Endothelial cell of umbilical vein (primary cell): Measurements from ENCODE around the gene REEP3. TPM values are rescaled to one million over a fixed set of nuclear protein-coding genes. Genes with fewer than 3 reads are reported as not detected.

Source experiments
- BruUV-seq: library from RNA; stranded (reverse); fragments of 400-500 nt; replicated peaks from 2 replicates; lab custom pipeline; 2021; lab: Mats Ljungman, UMichigan
- CTCF ChIA-PET: fragments of 300-600, 350-600 bp; sonication (Branson Sonifier 250); formaldehyde crosslinking; loops from one replicate; lab custom pipeline; 2021; ENCODE audit warnings: antibody characterized with exemption, inconsistent platforms; lab: Charles Lee
- POLR2A ChIA-PET: fragments of 300-600, 350-600 bp; sonication (Branson Sonifier 250); formaldehyde crosslinking; loops from one replicate; lab custom pipeline; 2021; ENCODE audit warnings: antibody characterized with exemption, inconsistent platforms; lab: Charles Lee
- DNase-seq: peaks from one replicate; pipeline ENCODE4 v3.0.0-alpha.2; 2011; ENCODE audit warnings: low read depth, low spot score
- FAIRE-seq: peaks from 2 replicates; lab custom pipeline; 2011; peaks lifted over from hg19 to GRCh38; lab: Jason Lieb, UNC
- H2AFZ ChIP-seq: 2 replicates; pipeline ENCODE4 v1.6.0; 2012; ENCODE audit warnings: low read depth, low read length, control low read depth, inconsistent platforms
- H3K27ac ChIP-seq: 2 replicates; pipeline ENCODE4 v1.5.1; 2011; ENCODE audit warnings: low read depth, mild to moderate bottlenecking, control low read depth, low read length, moderate library complexity; ENCODE audit not compliant: insufficient read depth
- H3K27me3 ChIP-seq, 2 experiments: 2 replicates each; pipeline versions ENCODE4 v1.6.0 to v1.6.1; 2011; ENCODE audit warnings: low read length in 2 of 2, mixed read lengths in 1 of 2; ENCODE audit not compliant: control insufficient read depth in 2 of 2, insufficient read depth in 2 of 2
- H3K36me3 ChIP-seq, 2 experiments: 2 replicates in 1 of 2; 3 replicates in 1 of 2; pipeline ENCODE4 v1.5.1; 2011; ENCODE audit warnings: low read length in 2 of 2, mild to moderate bottlenecking in 1 of 2, moderate library complexity in 1 of 2; ENCODE audit not compliant: control insufficient read depth in 2 of 2, insufficient read depth in 2 of 2; ENCODE audit errors: extremely low read depth in 1 of 2
- H3K4me1 ChIP-seq: 3 replicates; pipeline ENCODE4 v1.5.1; 2011; ENCODE audit warnings: mild to moderate bottlenecking, low read length; ENCODE audit not compliant: control insufficient read depth, insufficient read depth; ENCODE audit errors: extremely low read depth
- H3K4me2 ChIP-seq: 2 replicates; pipeline ENCODE4 v1.6.1; 2011; ENCODE audit warnings: low read length, control low read depth, mixed read lengths; ENCODE audit not compliant: insufficient read depth
- H3K4me3 ChIP-seq, 3 experiments: fragments of 200-600 bp in 1 of 3; sonication (generic), shearing (Covaris generic) in 1 of 3; replicated peaks in 1 of 3; 2 replicates each; pipeline ENCODE4 v1.5.1; 2011 to 2016; ENCODE audit warnings: control low read depth in 3 of 3, low read length in 3 of 3, mild to moderate bottlenecking in 2 of 3, inconsistent platforms in 1 of 3, low read depth in 1 of 3, moderate library complexity in 1 of 3; ENCODE audit not compliant: insufficient read depth in 1 of 3
- H3K79me2 ChIP-seq: 2 replicates; pipeline ENCODE4 v1.6.0; 2012; ENCODE audit warnings: low read length, inconsistent platforms; ENCODE audit not compliant: control insufficient read depth, insufficient read depth
- H3K9ac ChIP-seq: replicated peaks from 2 replicates; pipeline ENCODE3; 2011; ENCODE audit warnings: low read length, control low read depth; ENCODE audit not compliant: insufficient read depth; ENCODE audit errors: extremely low read depth
- H3K9me1 ChIP-seq: replicated peaks from 3 replicates; pipeline ENCODE4 v1.6.0; 2011; ENCODE audit warnings: mild to moderate bottlenecking, low read length; ENCODE audit not compliant: control insufficient read depth, insufficient read depth; ENCODE audit errors: extremely low read depth
- H3K9me3 ChIP-seq: replicated peaks from 2 replicates; pipeline ENCODE4 v1.5.1; 2012; ENCODE audit warnings: low read length, inconsistent platforms; ENCODE audit not compliant: control insufficient read depth, insufficient read depth
- H4K20me1 ChIP-seq: replicated peaks from 2 replicates; pipeline ENCODE3; 2011; ENCODE audit warnings: mild to moderate bottlenecking, low read length; ENCODE audit not compliant: control insufficient read depth, insufficient read depth; ENCODE audit errors: extremely low read depth
- CTCF ChIP-seq, 2 donors: IDR thresholded peaks; 1 replicate in 1 of 2; 2 replicates in 1 of 2; pipeline ENCODE4 v1.5.1; 2011; ENCODE audit warnings: low read length in 2 of 2, mild to moderate bottlenecking in 2 of 2, moderate library complexity in 2 of 2, control low read depth in 1 of 2, inconsistent platforms in 1 of 2, low read depth in 1 of 2; ENCODE audit not compliant: insufficient read depth in 1 of 2; ENCODE audit errors: extremely low read depth in 1 of 2
- EZH2 ChIP-seq: IDR thresholded peaks from 2 replicates; pipeline ENCODE4 v1.6.1; 2012; ENCODE audit warnings: borderline replicate concordance, low read depth, mild to moderate bottlenecking, moderate library complexity, low read length, inconsistent platforms; ENCODE audit not compliant: severe bottlenecking
- FOS ChIP-seq: IDR thresholded peaks from 2 replicates; pipeline ENCODE4 v1.6.1; 2011; ENCODE audit warnings: mild to moderate bottlenecking, low read length, moderate library complexity, borderline replicate concordance; ENCODE audit not compliant: insufficient read depth
- GATA2 ChIP-seq: IDR thresholded peaks from 2 replicates; pipeline ENCODE4 v1.7.0; 2011; ENCODE audit warnings: low read depth, mild to moderate bottlenecking, moderate library complexity, mixed read lengths, low read length; ENCODE audit not compliant: insufficient read length, insufficient read depth
- JUN ChIP-seq: IDR thresholded peaks from 2 replicates; pipeline ENCODE4 v1.6.1; 2011; ENCODE audit warnings: borderline replicate concordance, low read depth; ENCODE audit not compliant: insufficient read length, insufficient read depth
- MAX ChIP-seq: IDR thresholded peaks from 2 replicates; pipeline ENCODE4 v1.6.1; 2011; ENCODE audit not compliant: insufficient read depth, insufficient read length
- MYC ChIP-seq: IDR thresholded peaks from one replicate; pipeline ENCODE4 v1.6.1; 2011; ENCODE audit warnings: mild to moderate bottlenecking, low read depth, low read length
- POLR2A ChIP-seq: IDR thresholded peaks from 2 replicates; pipeline ENCODE4 v1.6.1; 2012; ENCODE audit warnings: low read depth, mild to moderate bottlenecking, control low read depth, low read length
- POLR2AphosphoS5 ChIP-seq: IDR thresholded peaks from 2 replicates; pipeline ENCODE4 v1.6.1; 2012; ENCODE audit warnings: low read depth, mild to moderate bottlenecking, control low read depth, low read length, moderate library complexity; ENCODE audit not compliant: insufficient read depth
- dilution Hi-C: fragments of 300-500 bp; cut with MboI; formaldehyde crosslinking; loops from one replicate; pipeline ENCODE4 v1.15.0; 2019; ENCODE audit warnings: low sequenced_read_pairs; ENCODE audit not compliant: extremely low pct_ligation_motif_present
- intact Hi-C: fragments of 100-400 bp; cut with micrococcal nuclease; formaldehyde crosslinking; loops from one replicate; pipeline ENCODE4 v1.10.0; 2022
- polyA plus RNA-seq, 4 experiments: library from polyadenylated mRNA; depleted of rRNA in 3 of 4; stranded (reverse) in 3 of 4; unstranded in 1 of 4; fragments of >200 nt; gene quantifications; 2 replicates each; pipeline versions ENCODE4 v1.2.1 to v1.2.3, GENCODE V29; 2011 to 2012; ENCODE audit warnings: missing spikeins in 1 of 4
- total RNA-seq: library from RNA; stranded (reverse); gene quantifications from 2 replicates; pipeline ENCODE4 v1.2.3, GENCODE V29; 2021

The REEP3 gene
- total and polyA plus RNA-seq, 2 donors (not counting 3 experiments of a cell fraction or from before 2014, with no cell fraction given) = 12.3 to 48.3 TPM

GRCh38 chr10:63525021-63525420 lies 3.8 kb downstream of the REEP3 start:
- Histone ChIP-seq H3K36me3 (peaks cover 4% of the 10 kb centered on the region in 2 experiments), H3K4me1 (peaks cover 7% of the 10 kb centered on the region), H3K27ac (no peak overlapping the region), H3K27me3 (no peaks in the 10 kb centered on the region), H3K9me3 (no peaks in the 10 kb centered on the region), H2AFZ (no peak overlapping the region), H3K4me2 (no peak overlapping the region), H3K4me3 (no peak overlapping the region), H4K20me1 (no peaks in the 10 kb centered on the region), H3K9me1 (no peaks in the 10 kb centered on the region), H3K9ac (no peak overlapping the region), H3K79me2 (peaks cover 77% of the 10 kb centered on the region)
- no TSS peak for BruUV-seq
- dilution Hi-C loops (no loop called here), intact Hi-C loops (no loop called here)
- CTCF ChIA-PET = interaction anchor here (1.3 kb wide), 1 partner anchor 195 kb away, joined by 4 read pairs; no protein-coding TSS in a partner anchor
- FAIRE-seq (no peak), DNase-seq (no peak)
- POLR2A ChIA-PET = no interaction called here
- TF ChIP-seq JUN = no peak
- no peak for TF ChIP-seq POLR2AphosphoS5
- no peak for TF ChIP-seq CTCF (IDR thresholded peaks at IDR 0.05; ENCODE audit: extremely low read depth in 1 of 2, insufficient read depth in 1 of 2, low read depth in 1 of 2, low read length in 2 of 2)
- TF ChIP-seq FOS = no peak
- no peak for TF ChIP-seq MYC
- TF ChIP-seq GATA2 = no peak
- no peak for TF ChIP-seq EZH2
- TF ChIP-seq MAX = no peak
- TF ChIP-seq POLR2A = no peak
